Liver (tissue), 9 donors: ENCODE data around the gene MAP2K7. TPM values are rescaled to one million over a fixed set of nuclear protein-coding genes. Genes with fewer than 3 reads are reported as not detected.

ENCODE experiments used
- DNase-seq: peaks from one replicate; pipeline ENCODE4 v3.0.0-alpha.2; 2017; ENCODE audit warnings: low spot score
- H3K27ac ChIP-seq, 2 donors: one replicate each; pipeline ENCODE4 v1.7.0; 2013; ENCODE audit warnings: inconsistent platforms in 2 of 2, low read length in 2 of 2, control low read depth in 1 of 2, low read depth in 1 of 2, mild to moderate bottlenecking in 1 of 2
- H3K27me3 ChIP-seq, 4 donors: one replicate each; pipeline versions ENCODE4 v1.6.1 to v1.7.0; 2013; ENCODE audit warnings: low read length in 3 of 4, inconsistent platforms in 1 of 4, mild to moderate bottlenecking in 1 of 4, moderate library complexity in 1 of 4; ENCODE audit not compliant: control insufficient read depth in 4 of 4, insufficient read depth in 4 of 4
- H3K36me3 ChIP-seq, 4 donors: one replicate each; pipeline versions ENCODE4 v1.6.1 to v1.7.0; 2013; ENCODE audit warnings: low read length in 3 of 4, mild to moderate bottlenecking in 3 of 4, low read depth in 1 of 4, moderate library complexity in 1 of 4; ENCODE audit not compliant: control insufficient read depth in 4 of 4, insufficient read depth in 3 of 4
- H3K4me1 ChIP-seq, 4 donors: one replicate each; pipeline versions ENCODE4 v1.6.1 to v1.7.0; 2013; ENCODE audit warnings: low read length in 3 of 4, mild to moderate bottlenecking in 3 of 4, moderate library complexity in 1 of 4; ENCODE audit not compliant: control insufficient read depth in 4 of 4, insufficient read depth in 4 of 4
- H3K4me3 ChIP-seq, 3 donors: one replicate each; pipeline versions ENCODE4 v1.6.1 to v1.7.0; 2013; ENCODE audit warnings: low read length in 3 of 3, control low read depth in 1 of 3, low read depth in 1 of 3, mild to moderate bottlenecking in 1 of 3
- H3K9ac ChIP-seq, 2 donors: one replicate each; pipeline ENCODE4 v1.7.0; 2013; ENCODE audit warnings: low read length in 2 of 2, mild to moderate bottlenecking in 2 of 2, moderate library complexity in 2 of 2, control low read depth in 1 of 2, low read depth in 1 of 2
- H3K9me3 ChIP-seq, 4 donors: one replicate each; pipeline versions ENCODE4 v1.6.1 to v1.7.0; 2013; ENCODE audit warnings: low read length in 3 of 4; ENCODE audit not compliant: control insufficient read depth in 4 of 4
- ATF3 ChIP-seq: IDR thresholded peaks from 2 replicates; pipeline ENCODE4 v1.6.1; 2016; ENCODE audit warnings: antibody characterized with exemption
- CTCF ChIP-seq: fragments of 150-350 bp; IDR thresholded peaks from 2 replicates; pipeline ENCODE4 v1.5.1; 2017; ENCODE audit warnings: improper control_type of control experiment, low read depth, low read length; ENCODE audit not compliant: missing input control
- EGR1 ChIP-seq, 2 donors: IDR thresholded peaks; 2 replicates each; pipeline ENCODE4 v1.6.1; 2016 to 2018; ENCODE audit warnings: antibody characterized with exemption in 2 of 2, low read depth in 2 of 2
- FOXA1 ChIP-seq: IDR thresholded peaks from 2 replicates; pipeline ENCODE4 v1.6.1; 2016; ENCODE audit warnings: antibody characterized with exemption
- FOXA2 ChIP-seq: IDR thresholded peaks from 2 replicates; pipeline ENCODE4 v1.6.1; 2016; ENCODE audit warnings: antibody characterized with exemption
- GABPA ChIP-seq, 2 donors: IDR thresholded peaks in 1 of 2; conservative IDR thresholded peaks in 1 of 2; 2 replicates each; pipeline ENCODE4 v1.6.1; 2016; ENCODE audit warnings: antibody characterized with exemption in 2 of 2, mild to moderate bottlenecking in 1 of 2, moderate library complexity in 1 of 2
- HNF4A ChIP-seq, 2 donors: conservative IDR thresholded peaks; 2 replicates each; pipeline ENCODE4 v1.6.1; 2016; ENCODE audit warnings: antibody characterized with exemption in 2 of 2, mild to moderate bottlenecking in 2 of 2
- HNF4G ChIP-seq: IDR thresholded peaks from 2 replicates; pipeline ENCODE4 v1.6.1; 2016; ENCODE audit warnings: antibody characterized with exemption
- JUND ChIP-seq, 2 donors: IDR thresholded peaks; 2 replicates each; pipeline ENCODE4 v1.6.1; 2016; ENCODE audit warnings: antibody characterized with exemption in 2 of 2
- MAX ChIP-seq: IDR thresholded peaks from 2 replicates; pipeline ENCODE4 v1.6.1; 2016; ENCODE audit warnings: antibody characterized with exemption
- NR2F2 ChIP-seq: IDR thresholded peaks from 2 replicates; pipeline ENCODE4 v1.6.1; 2016; ENCODE audit warnings: antibody characterized with exemption
- RAD21 ChIP-seq, 2 donors: IDR thresholded peaks; 2 replicates each; pipeline ENCODE4 v1.6.1; 2016; ENCODE audit warnings: antibody characterized with exemption in 2 of 2, mild to moderate bottlenecking in 2 of 2
- REST ChIP-seq: IDR thresholded peaks from 2 replicates; pipeline ENCODE4 v1.6.1; 2016; ENCODE audit warnings: antibody characterized with exemption, mild to moderate bottlenecking
- RXRA ChIP-seq, 2 donors: IDR thresholded peaks; 2 replicates each; pipeline ENCODE4 v1.6.1; 2017 to 2018; ENCODE audit warnings: antibody characterized with exemption in 2 of 2, mild to moderate bottlenecking in 1 of 2
- SP1 ChIP-seq: IDR thresholded peaks from 2 replicates; pipeline ENCODE4 v1.6.1; 2018; ENCODE audit warnings: antibody characterized with exemption, mild to moderate bottlenecking
- TAF1 ChIP-seq: conservative IDR thresholded peaks from 2 replicates; pipeline ENCODE4 v1.6.1; 2016; ENCODE audit warnings: antibody characterized with exemption, mild to moderate bottlenecking
- YY1 ChIP-seq: IDR thresholded peaks from 2 replicates; pipeline ENCODE4 v1.6.1; 2016; ENCODE audit warnings: antibody characterized with exemption, mild to moderate bottlenecking
- ZBTB33 ChIP-seq: IDR thresholded peaks from 2 replicates; pipeline ENCODE4 v1.6.1; 2016; ENCODE audit warnings: antibody characterized with exemption
- WGBS: extraction: QIAGEN DNeasy Blood & Tissue Kit; methylation state at CpG from one replicate; pipeline ENCODE4 v1.1.7; 2013; 5-methylcytosine and 5-hydroxymethylcytosine counted together
- polyA plus RNA-seq, 2 donors: library from polyadenylated mRNA; stranded (reverse) in 1 of 2; unstranded in 1 of 2; fragments of 200-250 nt in 1 of 2; fragments of >200 nt in 1 of 2; fragmentation: Nextera tagmentation in 1 of 2; extraction: Ambion mirVana in 1 of 2; gene quantifications; one replicate each; pipeline versions ENCODE4 v1.2.1 to v1.2.3, GENCODE V29; 2013 to 2015
- total RNA-seq, 2 donors: library from RNA; depleted of rRNA; stranded (reverse); fragments of >200 nt; gene quantifications; one replicate each; pipeline ENCODE4 v1.2.3, GENCODE V29; 2014
- donor health status: healthy.
- donor health status: healthy.
- donor health status: healthy.
- donor health status: healthy.
- donor health status: healthy.

Gene MAP2K7
- total and polyA plus RNA-seq, 4 donors = 3.0 to 11.7 (median 9.5) TPM

GRCh38 chr19:7877249-7877836 lies 26.3 kb upstream of the MAP2K7 start:
- DNase-seq = no peak
- H3K9me3 ChIP-seq = no peaks in the 10 kb centered on the region
- WGBS = 84% methylated on average over 6 of the region's 6 CpGs

More at GRCh38 chr19:7877249-7877836, 26.3 kb upstream of the MAP2K7 start:
- no peak overlapping the region for H3K9ac ChIP-seq
- H3K36me3 ChIP-seq = no peaks in the 10 kb centered on the region
- no peak overlapping the region for H3K4me3 ChIP-seq
- H3K27ac ChIP-seq = no peak overlapping the region
- peaks cover 0 to 8% (median 6%) of the 10 kb centered on the region in 4 donors for H3K27me3 ChIP-seq
- peaks cover 0 to 3% (median under 1%) of the 10 kb centered on the region in 4 donors for H3K4me1 ChIP-seq
- TF ChIP-seq NR2F2 (no peak), FOXA1 (no peak), SP1 (no peak), TAF1 (no peak), JUND (IDR thresholded peaks at IDR 0.05) (no peak), FOXA2 (no peak), CTCF (no peak), RAD21 (IDR thresholded peaks at IDR 0.05) (no peak), YY1 (no peak), ZBTB33 (no peak), GABPA (IDR thresholded peaks at IDR 0.05 in 1 of 2, conservative IDR thresholded peaks at IDR 0.05 in 1 of 2) (no peak), REST (no peak), EGR1 (IDR thresholded peaks at IDR 0.05; ENCODE audit: low read depth in 2 of 2) (no peak), HNF4A (conservative IDR thresholded peaks at IDR 0.05) (no peak), RXRA (IDR thresholded peaks at IDR 0.05) (no peak), MAX (no peak), ATF3 (no peak), HNF4G (no peak)
